Suppressor macrophage treated with lipopolysaccharide for 4 hours (primary cell): Measurements from ENCODE around the gene SND1.
A peak's percentile ranks its signal among the peaks of the same experiment; 100 is the strongest.
"Not testable (repeated sequence)": the region's sequence is repeated elsewhere in the genome, so short reads cannot be mapped to it uniquely, and the experiment has no call there.

Experiments used
- DNase-seq: peaks from one replicate; pipeline ENCODE4 v3.0.0-alpha.2; 2020

SND1 gene

DNA sequence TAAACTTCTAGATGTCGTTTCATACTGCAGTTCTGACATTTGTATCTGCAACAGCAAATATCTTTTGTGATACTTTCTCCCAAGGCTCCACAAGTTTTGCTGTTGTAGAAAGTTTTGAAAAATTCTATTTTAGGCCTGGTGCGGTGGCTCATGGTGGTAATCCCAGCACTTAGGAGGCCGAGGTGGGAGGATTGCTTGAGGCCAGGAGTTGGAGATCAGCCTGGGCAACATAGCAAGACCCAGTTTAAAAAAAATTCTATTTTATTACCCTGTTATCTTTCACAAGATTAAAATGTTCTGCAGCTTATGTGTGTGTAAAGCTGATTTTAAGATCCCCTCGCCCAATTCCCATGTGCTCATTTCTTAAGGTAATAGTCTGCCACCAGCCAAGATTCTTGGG, 1.4 kb downstream of the SND1 start:
- DNase-seq: no peak

DNA sequence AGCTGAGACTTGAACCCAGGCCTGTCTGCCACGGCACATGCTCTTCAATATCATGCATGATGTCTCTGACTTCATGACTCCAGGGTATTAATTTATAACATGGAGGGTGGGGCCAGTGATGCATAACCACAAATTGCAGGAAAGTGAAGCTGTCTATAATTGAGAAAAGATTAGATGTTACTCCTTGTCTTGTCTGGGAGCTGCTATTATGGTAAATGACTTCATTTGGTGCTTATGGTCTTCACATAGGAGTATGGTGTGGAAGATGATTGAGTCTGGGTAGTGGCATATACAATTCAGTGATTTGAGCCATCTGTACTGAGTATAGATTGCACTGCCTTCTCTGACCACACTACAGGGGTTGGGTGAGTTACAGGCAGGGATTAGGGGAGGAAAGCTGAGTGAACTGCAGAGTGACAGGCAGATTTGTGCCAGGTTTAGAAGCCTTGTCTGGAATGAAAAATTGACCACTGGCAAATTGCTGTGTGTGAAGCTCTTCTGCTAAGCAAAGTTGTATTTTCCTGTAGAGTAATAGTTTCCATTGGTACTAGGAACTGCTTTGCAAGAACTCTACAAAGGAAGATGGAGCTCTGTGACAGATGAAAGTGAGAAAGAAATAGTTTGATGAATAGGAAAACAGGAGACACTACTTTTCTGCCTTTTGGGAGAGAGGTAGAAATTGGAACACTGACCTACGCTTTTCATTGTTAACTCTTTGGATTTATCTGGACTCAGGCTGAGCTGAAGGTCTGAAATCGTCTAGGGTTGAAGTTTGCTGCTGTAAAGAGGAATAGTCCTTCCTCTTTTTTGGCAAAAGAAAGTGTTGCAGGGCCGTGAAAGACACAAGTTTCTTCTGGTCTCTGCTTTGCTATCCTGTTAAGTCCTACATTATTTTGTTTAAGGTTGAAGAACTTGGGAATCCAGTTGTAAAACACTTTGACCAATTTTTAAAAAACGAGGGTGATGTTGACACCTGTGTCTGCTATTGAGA, 2.7 kb downstream of the SND1 start:
- peak; percentile 39 for DNase-seq

DNA sequence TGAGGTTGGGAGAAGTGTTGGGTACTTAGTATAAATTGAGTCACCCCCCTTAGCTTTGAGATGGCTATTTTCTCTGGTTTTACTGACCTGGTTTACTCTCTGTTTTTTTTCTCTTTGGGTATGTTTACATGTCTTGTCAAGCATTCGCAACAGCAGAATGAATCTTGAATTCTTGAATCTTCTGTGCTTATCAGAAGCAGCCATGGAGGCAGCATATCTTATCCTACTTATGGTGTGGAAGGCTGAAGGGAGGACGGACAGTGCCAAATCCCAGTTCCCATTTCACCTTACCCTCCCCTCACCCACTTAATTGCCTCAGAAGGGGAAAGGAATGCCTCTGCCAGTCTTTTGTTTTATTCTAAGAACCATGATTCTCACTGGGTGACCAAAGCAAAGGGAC, 3.7 kb downstream of the SND1 start:
- DNase-seq: no peak

DNA sequence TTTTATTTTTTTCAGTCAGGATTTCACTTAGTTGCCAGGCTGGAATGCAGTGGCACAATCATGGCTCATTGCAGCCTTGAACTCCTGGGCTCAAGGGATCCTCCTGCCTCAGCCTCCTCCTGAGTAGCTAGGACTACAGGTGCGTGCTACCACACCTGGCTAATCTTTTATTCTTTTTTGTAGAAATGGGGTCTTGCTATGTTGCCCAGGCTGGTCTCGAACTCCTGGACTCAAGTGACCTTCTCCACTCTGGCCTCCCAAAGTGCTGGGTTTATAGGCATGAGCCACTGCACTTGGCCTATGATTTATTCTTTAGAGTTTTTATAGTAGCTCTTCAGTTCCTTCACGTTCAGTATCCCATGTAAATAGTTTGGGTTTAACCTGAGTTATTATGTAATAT, 5.5 kb downstream of the SND1 start:
- DNase-seq: no peak

DNA sequence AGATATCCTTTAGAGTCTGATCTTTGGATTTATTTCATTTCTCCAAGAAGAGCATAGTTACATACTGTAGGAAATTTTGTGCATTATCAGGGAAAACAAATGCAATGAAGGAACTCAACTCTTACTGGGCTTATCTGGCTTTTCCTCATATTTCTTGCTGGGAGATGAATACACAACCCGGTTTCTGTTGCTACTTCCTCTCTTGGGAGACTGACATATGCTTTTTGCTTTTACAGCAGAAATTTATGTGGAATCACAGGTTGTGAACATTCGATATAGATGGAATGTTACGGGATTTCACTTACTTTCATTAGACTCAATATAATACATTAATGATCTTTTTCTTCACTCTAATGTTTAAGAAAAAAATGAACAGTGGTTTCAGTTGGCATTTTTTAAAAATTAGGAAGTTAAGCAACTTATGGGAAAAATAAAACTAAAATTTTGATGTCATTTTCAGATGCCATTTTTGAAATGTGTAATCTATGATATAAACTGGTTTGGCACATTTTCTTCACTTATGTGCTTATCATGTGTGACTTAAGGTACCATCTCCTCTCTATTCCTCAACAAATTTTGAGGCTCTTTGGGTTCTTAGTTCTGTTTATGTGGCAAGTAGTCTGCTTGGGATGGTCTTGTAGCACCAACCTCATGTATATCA, 7.1 kb downstream of the SND1 start:
- peak; percentile 58 for DNase-seq

DNA sequence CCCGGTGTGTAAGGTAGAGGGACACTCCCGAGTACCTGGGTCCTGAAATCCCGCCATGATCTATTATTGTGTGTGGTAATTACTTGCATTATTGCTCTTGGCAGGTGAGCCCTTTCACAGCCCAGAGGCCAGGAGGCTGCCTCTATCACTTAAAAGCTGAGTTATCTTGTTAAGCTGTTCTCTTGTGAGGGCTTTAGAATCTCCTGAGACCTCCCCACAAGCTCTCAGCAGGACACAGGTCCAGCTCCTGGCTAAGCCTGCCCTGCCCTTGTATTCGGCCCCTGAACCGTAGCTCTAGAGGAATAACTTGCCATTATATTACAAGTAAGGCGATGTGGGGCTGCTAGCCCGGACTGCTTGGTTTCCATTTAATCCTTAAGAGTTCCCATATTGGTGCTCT, 13.9 kb downstream of the SND1 start:
- DNase-seq: no peak

DNA sequence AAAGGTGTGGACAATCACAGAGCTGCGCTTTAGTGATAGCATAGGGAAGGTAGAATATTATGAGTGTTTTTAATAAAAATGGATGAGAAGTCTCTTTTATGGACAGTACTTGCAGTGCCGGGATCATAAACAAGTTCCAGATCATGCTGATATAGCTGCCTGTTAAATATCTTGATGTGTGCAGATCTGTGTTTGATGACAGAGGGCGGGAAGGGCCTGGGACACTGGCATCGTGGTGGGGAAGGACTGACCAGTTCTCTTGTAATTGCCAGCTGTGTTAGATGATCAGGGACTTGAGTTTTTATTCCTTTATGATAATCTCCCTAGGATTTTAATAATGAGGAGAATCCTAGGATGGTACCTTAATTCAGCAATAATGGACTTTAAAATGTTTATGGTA, 14.6 kb downstream of the SND1 start:
- DNase-seq: no peak

DNA sequence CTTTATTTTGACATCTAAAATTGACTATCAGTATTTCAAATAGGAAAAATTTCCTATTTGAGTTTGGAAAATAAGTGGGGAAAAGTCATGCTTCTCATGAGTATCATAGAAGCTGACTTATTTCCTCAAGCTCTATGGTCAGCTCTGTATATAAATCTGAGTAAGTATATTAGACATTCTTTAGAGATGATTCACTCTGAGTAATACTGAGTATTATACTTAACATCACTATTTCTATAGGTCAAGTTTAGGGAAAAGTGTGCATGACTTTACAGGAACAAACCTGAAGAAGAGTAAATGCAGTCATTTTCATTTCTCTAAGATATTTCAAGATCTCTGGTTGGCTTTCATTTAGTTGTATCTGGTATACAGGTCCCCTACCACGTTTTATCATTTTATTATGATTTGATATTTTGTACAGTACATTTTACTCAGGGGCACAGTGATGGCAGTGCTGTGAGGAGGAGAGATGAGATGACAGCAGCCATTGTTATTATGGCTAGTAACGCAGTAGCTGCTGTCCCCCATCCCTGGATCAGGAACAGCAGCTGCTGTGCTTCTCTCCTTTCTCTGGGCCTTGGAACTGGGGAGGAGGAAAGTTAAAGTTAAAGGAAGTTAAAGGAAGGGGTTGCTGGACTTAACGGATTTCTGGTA, 15.2 kb downstream of the SND1 start:
- DNase-seq: peak; percentile 77

DNA sequence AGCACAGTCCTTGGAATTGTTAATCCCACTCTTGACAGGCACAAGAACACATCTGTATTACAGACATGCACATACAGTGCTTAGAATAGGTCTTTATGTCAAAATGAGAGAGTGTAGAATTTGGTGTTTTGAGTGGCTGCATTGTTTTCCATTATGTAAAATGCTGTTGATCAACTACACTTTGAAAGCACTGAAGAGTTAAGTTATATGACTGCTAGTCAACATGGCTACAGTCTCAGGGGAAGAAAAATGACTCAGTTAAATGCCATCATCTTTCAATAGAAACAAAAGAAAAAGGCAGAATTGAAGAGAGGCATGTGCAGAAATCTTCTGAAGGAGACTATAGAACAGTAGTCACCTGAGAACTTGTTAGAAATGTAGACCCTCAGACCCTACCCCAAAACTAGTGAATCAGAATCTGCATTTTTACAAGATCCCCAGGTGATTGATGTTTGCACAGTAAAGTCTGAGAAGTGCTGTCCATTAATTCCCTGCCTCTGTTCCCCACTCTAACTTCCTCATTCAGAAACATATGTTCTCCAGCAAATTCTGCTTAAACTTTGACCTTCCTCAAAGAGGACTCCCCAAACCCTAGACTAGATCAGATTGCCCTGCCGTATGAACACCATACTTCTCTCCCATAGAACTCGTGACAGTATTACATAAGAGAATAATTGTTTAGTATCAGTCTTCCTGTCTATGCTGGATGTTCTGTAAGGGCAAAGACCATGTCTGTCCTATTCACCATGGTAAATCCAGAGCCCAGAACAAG, 16.0 kb downstream of the SND1 start:
- DNase-seq: peak; percentile 52

DNA sequence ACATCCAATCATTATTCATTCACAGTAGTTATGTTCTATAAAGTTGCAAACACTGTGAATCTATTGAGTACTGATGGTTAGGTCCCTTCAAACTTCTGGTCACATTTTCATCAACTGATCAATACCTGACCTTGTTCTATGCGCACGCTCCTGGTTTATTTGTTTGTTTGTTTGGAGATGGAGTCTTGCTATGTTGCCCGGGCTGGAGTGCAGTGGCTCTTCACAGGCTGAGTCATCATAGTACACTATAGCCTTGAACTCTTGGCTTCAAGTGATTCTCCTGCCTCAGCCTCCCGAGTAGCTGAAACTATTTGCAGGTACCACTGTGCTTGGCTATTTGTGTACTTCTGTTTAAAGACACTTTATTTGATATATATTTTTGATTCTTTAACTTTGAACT, 19.3 kb downstream of the SND1 start:
- DNase-seq: no peak

DNA sequence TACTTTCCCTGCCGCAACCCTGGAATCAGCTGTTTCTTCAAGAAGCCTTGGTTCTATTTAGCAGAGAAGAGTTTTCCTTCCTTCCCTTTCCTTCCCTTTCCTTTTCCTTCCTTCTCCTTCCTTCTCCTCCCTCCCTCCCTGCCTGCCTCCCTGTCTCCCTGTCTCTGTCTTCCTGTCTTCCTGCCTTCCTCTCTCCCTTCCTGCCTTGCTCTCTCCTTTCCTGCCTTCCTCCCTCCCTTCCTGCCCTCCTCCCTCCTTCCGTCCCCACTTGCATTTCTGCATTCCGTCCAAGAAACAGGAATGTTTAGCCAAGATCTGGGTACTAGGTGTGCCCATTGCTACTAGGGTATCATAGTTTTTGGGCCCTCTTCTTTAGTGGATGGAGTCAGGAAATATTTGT, 21.9 kb downstream of the SND1 start:
- DNase-seq: no peak

DNA sequence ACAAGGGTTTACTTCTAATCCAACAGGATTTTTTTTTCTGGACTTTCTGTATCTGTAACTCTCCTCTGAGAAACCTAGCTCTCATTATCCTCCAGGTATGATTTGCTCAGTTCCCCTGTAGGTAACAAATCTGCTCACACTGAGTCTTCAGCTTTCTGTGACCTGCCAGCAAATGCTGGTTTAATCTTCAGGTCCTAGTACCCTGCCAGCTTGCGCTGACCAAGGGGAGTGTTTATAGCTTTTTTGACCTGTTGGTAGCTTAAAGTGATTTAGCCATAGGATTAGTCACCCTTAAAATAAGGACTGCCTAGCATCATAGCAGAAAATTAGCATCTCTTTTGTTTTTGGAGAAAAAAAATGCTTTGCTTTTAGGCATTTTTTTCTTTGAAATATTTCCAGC, 22.4 kb downstream of the SND1 start:
- no peak for DNase-seq

DNA sequence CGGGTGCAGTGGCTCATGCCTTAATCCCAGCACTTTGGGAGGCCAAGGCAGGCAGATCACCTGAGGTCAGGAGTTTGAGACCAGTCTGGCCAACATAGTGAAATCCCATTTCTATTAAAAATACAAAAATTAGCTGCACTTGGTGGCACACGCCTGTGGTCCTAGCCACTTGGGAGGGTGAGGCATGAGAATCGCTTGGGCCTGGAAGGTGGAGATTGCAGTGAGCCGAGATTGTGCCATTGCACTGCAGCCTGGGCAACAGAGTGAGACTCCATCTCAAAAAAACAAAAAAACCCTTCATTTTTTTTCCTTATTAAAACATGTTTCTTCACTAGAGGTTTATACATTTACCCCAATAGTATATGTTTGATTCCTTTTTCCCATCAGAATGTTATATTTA, 22.9 kb downstream of the SND1 start:
- DNase-seq: not testable (repeated sequence)

DNA sequence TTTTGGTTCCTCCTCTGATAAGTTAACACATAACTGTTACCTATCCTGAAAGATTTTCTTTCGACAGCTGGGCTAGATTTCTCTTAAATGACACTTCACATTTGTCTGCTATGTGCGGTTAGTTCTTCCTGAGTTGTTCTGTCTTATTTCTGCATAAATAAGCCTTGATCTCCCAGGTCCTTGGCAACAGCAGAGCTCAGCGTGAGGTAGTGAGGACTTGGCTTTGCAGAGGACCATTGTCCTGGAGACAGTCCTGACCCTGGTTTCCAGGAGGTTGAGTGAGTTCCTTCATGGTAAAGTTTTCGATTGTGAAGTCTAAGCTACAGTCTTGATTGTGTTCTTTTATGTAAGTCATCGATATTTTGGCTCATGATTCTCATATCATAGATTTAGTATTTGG, 23.7 kb downstream of the SND1 start:
- no peak for DNase-seq

DNA sequence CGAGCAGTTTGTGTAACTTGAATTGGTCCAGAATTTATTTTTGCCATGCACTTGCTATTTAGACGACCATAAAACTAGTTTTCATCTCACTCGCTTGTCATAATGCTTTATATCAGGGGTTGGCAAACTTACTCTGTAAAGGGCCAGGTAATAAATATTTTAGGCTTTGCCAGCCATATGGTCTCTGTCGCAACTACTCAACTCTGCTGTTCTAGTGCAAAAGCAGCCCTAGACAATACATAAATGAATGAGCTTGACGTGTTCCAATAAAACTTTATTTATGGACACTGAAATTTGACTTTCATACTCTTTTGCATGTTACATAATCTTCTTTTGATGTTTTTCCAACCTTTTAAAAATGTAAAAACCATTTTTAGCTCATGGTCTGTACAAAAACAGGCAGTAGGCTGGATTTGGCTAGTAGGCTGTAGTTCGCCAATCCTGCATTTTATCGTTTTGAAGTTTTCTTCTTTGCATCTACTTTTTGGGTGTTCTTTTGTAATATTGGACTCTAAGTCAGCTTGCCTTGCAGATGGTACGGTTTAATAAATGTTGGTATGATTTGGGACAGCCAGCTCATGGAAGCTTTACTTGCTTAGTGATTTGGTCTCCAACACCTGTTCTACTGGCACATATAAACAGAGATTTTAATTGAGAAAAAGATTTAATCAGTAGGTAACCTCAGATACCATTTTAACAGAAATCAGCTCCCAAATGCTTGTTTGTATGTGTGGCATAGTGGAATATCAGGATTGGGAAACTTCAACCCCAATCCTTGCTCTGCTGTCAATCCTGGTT, 25.6 kb downstream of the SND1 start:
- no peak for DNase-seq

DNA sequence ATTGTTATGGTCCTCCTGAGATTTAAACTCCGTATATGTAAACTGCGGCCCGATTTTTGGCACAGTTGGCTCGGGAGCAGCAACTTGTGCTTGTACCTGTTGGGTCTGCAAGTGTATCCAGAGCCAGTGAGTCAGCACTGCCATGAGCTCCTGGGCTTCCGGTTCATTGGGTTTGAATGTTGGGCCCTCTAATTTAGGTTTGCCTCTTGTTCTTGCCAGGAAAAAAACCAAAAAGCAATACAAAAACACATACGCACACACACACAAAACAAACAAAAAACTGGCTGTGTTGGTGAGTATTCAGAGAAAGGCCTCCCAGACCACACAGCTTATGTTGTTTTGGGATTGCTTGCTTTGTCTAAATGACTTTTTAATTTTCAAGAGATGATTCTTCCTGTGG, 26.3 kb downstream of the SND1 start:
- no peak for DNase-seq

DNA sequence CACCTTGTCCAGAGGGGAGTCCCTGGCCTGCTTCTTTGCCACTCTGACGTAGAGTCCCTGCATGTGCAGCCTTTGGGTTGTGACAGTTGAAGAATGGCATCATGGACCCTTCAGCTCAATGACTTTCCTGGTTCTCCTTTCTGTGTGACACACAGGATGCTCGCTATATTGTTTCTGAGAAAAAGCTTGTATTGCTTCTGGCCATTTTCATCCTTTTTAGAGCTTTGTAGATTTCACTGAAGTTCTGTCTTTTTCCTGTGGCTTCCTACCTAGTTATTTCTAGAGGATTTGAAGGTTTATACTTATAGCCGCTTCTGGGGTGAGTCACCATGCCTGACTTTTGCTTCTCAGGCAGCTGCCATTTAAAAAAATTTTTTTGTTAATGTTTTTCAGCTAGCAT, 27.0 kb downstream of the SND1 start:
- DNase-seq: peak; percentile 22

DNA sequence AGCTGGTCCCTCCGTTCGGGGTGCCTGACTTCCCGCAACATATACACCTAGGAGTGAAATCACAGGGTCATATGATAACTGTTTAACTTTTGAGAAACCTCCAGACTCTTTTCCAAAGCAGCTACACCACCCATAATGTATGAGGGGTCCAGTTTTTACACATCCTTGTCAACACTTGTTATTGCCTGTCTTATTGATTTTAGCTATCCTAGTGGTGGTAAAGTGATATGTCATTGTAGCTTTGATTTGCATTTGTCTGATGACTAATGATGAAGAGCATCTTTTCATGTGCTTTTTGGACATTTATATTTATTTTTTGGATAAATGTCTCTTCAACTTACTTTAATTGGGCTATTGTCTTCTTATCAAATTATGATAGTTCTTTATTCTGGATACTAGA, 29.0 kb downstream of the SND1 start:
- DNase-seq: no peak

DNA sequence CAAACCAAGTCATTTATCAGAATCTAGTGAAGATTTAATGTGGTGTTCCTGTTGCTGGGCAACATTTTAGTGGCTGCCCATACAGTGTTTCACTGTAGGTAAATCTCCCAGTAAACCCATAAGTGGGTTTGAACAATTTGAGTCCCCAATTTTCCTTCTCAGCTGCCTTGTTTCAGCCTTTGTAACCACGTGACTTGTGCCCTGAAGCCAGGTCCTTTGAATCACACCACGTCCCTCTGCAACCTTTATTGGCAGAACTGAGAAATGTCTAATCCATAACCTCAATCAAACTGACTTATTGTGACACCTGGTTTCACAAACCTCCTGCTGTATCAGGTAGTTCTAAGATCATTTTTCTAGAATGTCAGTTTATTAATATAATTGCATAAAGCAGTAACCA, 30.1 kb downstream of the SND1 start:
- no peak for DNase-seq

DNA sequence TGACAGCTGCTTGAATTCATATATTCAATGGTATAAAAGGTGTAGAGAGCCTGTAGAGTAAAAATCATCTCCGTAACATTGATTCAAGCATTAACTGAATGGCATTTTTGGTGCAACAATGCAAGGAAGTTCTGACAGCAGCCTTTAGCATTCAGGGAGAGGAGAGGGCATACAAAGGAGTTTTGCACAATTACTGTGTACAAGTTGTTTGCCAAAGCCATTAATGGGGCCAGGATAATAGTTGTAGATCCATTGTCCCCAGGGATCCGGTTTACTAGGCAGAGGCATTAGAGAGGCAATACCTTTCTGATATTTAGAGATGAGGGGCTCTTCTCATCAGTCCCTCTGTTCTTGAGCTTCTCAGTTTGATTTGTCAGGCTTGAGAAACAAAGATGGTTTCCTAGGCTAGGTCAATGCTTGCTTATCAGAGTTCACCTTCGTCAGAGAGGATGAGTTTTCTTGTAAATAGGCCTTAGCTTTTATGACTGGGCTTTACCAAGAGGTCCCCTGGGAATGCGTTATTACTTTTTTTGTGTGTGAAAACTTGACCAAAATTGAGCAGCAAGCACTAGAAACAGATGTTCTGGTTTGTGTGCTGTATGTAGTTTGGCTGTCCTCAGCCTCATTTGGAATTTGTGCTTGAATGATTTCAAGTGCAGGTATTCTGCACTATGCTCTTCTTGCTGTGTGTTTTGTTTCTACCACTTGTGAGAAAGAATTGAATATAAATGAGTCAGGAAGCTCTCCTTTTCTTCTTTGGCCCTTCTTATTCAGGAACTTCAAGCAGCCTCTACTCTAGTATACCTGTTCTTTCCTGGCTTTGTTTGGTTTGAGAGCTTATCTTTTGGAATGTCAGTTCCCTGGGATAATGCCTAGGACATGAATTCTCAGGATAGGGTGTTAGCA, 32.0 kb downstream of the SND1 start:
- no peak for DNase-seq

DNA sequence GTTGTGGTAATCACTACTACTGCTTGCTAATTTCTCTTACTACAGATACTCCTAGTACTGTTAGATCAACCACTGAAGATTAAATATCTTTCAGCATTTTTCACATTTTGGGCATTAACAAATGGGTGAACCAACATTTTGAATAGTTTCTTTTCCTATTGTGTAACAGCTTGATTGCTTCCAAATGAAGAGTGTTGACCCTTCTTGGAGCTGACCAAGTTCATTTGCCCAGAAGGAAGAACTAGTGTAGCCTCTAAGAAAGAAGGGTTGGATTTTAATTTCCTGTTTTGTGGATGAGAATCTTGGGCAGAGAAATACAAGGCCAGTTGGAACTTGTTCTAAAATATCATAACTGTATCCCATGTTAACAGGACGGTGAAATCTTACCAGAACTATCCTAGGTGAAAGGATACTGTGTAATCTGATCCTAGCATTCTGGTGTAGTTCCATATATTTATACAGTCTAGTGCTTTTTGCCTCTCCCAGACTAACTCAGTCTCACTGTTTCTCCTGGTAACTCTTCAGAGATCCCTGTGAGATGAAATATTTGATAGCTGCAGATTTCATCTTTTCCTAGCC, 37.3 kb downstream of the SND1 start:
- no peak for DNase-seq
